Keratinocyte (primary cell): Measurements from ENCODE around the gene ERBB2. TPM values are rescaled to one million over a fixed set of nuclear protein-coding genes. Genes with fewer than 3 reads are reported as not detected.
A peak's percentile ranks its signal among the peaks of the same experiment; 100 is the strongest.

ENCODE experiments used
- DNase-seq: peaks from one replicate; pipeline ENCODE4 v3.0.0-alpha.2; 2011; ENCODE audit warnings: low read depth, missing footprints, low spot score
- FAIRE-seq: peaks from 2 replicates; lab custom pipeline; 2011; peaks lifted over from hg19 to GRCh38; lab: Jason Lieb, UNC
- H2AFZ ChIP-seq: 2 replicates; pipeline ENCODE4 v1.6.0; 2012; ENCODE audit warnings: low read length, control low read depth, inconsistent platforms; ENCODE audit not compliant: control insufficient read depth
- H3K27ac ChIP-seq: 2 replicates; pipeline ENCODE4 v1.5.1; 2011; ENCODE audit warnings: low read length; ENCODE audit not compliant: control insufficient read depth, insufficient read depth
- H3K27me3 ChIP-seq: 3 replicates; pipeline ENCODE4 v1.6.0; 2011; ENCODE audit warnings: low read length; ENCODE audit not compliant: control insufficient read depth, insufficient read depth; ENCODE audit errors: extremely low read depth
- H3K36me3 ChIP-seq, 2 experiments: 2 replicates in 1 of 2; 3 replicates in 1 of 2; pipeline ENCODE4 v1.5.1; 2011; ENCODE audit warnings: low read length in 2 of 2, mild to moderate bottlenecking in 1 of 2; ENCODE audit not compliant: control insufficient read depth in 2 of 2, insufficient read depth in 2 of 2; ENCODE audit errors: extremely low read depth in 1 of 2
- H3K4me1 ChIP-seq: 3 replicates; pipeline ENCODE4 v1.5.1; 2011; ENCODE audit warnings: low read length; ENCODE audit not compliant: control insufficient read depth, insufficient read depth; ENCODE audit errors: extremely low read depth
- H3K4me2 ChIP-seq: 3 replicates; pipeline ENCODE4 v1.6.0; 2011; ENCODE audit warnings: low read depth, low read length; ENCODE audit not compliant: control insufficient read depth, insufficient read depth; ENCODE audit errors: extremely low read depth
- H3K4me3 ChIP-seq, 3 experiments: fragments of 200-600 bp in 1 of 3; sonication (generic) in 1 of 3; 2 replicates in 2 of 3; 3 replicates in 1 of 3; pipeline ENCODE4 v1.5.1; 2011 to 2016; ENCODE audit warnings: low read length in 3 of 3, mild to moderate bottlenecking in 3 of 3, control low read depth in 2 of 3, inconsistent platforms in 1 of 3, low read depth in 1 of 3, mixed read lengths in 1 of 3, mixed run types in 1 of 3, moderate library complexity in 1 of 3; ENCODE audit not compliant: control insufficient read depth in 2 of 3, insufficient read depth in 2 of 3; ENCODE audit errors: extremely low read depth in 1 of 3
- H3K79me2 ChIP-seq: 2 replicates; pipeline ENCODE4 v1.6.0; 2012; ENCODE audit warnings: low read length; ENCODE audit not compliant: control insufficient read depth, insufficient read depth
- H3K9ac ChIP-seq: 3 replicates; pipeline ENCODE4 v1.6.0; 2011; ENCODE audit warnings: low read length; ENCODE audit not compliant: control insufficient read depth, insufficient read depth; ENCODE audit errors: extremely low read depth
- H3K9me1 ChIP-seq: 3 replicates; pipeline ENCODE4 v1.6.0; 2011; ENCODE audit warnings: low read length; ENCODE audit not compliant: control insufficient read depth, insufficient read depth; ENCODE audit errors: extremely low read depth
- H3K9me3 ChIP-seq: 2 replicates; pipeline ENCODE4 v1.5.1; 2012; ENCODE audit warnings: low read depth, low read length; ENCODE audit not compliant: control insufficient read depth
- H4K20me1 ChIP-seq: 3 replicates; pipeline ENCODE4 v1.6.0; 2011; ENCODE audit warnings: low read length; ENCODE audit not compliant: control insufficient read depth, insufficient read depth; ENCODE audit errors: extremely low read depth
- CTCF ChIP-seq, 3 experiments: IDR thresholded peaks in 1 of 3; conservative IDR thresholded peaks in 1 of 3; optimal IDR thresholded peaks in 1 of 3; 2 replicates in 2 of 3; 3 replicates in 1 of 3; pipeline versions ENCODE3 to v1.5.1; 2011; ENCODE audit warnings: low read length in 3 of 3, mild to moderate bottlenecking in 3 of 3, moderate library complexity in 2 of 3, control low read depth in 1 of 3, inconsistent platforms in 1 of 3; ENCODE audit not compliant: insufficient read depth in 2 of 3; ENCODE audit errors: extremely low read depth in 1 of 3
- EZH2 ChIP-seq: IDR thresholded peaks from one replicate; pipeline ENCODE4 v1.6.1; 2012; ENCODE audit warnings: inconsistent platforms, mild to moderate bottlenecking, low read length, moderate library complexity
- dilution Hi-C: fragments of 300-500 bp; cut with MboI; formaldehyde crosslinking; loops from one replicate; pipeline ENCODE4 v1.7.0; 2020; ENCODE audit warnings: low sequenced_read_pairs; ENCODE audit not compliant: extremely low pct_ligation_motif_present
- polyA plus RNA-seq, 5 experiments: library from polyadenylated mRNA; depleted of rRNA in 3 of 5; stranded (reverse) in 3 of 5; stranded (forward) in 1 of 5; unstranded in 1 of 5; fragments of >200 nt; gene quantifications; 1 replicate in 1 of 5; 2 replicates in 3 of 5; 3 replicates in 1 of 5; pipeline versions ENCODE4 v1.2.1 to v1.2.3, GENCODE V29; 2011 to 2012; ENCODE audit warnings: missing spikeins in 2 of 5, low read depth in 1 of 5, low replicate concordance in 1 of 5

ERBB2 gene
- polyA plus RNA-seq, 1 donor (not counting 4 experiments of a cell fraction or from before 2014, with no cell fraction given) = 21.4 TPM

- no peaks in the 10 kb centered on the region for H3K79me2 ChIP-seq
- H3K4me3 ChIP-seq = no peak overlapping the region
- H3K27ac ChIP-seq = no peak overlapping the region
- TF ChIP-seq CTCF (optimal IDR thresholded peaks at IDR 0.05 in 1 of 3, IDR thresholded peaks at IDR 0.05 in 1 of 3, conservative IDR thresholded peaks at IDR 0.05 in 1 of 3; ENCODE audit: extremely low read depth in 1 of 3, insufficient read depth in 2 of 3, low read length in 3 of 3) (no peak), EZH2 (no peak)
- dilution Hi-C loops = no loop called here
- H3K9me1 ChIP-seq = no peaks in the 10 kb centered on the region
- no peaks in the 10 kb centered on the region for H3K4me1 ChIP-seq
- no peak for FAIRE-seq
- no peaks in the 10 kb centered on the region for H3K27me3 ChIP-seq
- no peak for DNase-seq
- no peak overlapping the region for H3K4me2 ChIP-seq
- no peak overlapping the region for H3K9ac ChIP-seq
- H2AFZ ChIP-seq = no peak overlapping the region
- H4K20me1 ChIP-seq = peaks cover 3% of the 10 kb centered on the region
- no peaks in the 10 kb centered on the region for H3K9me3 ChIP-seq
- peaks cover 6 to 8% of the 10 kb centered on the region in 2 experiments for H3K36me3 ChIP-seq
Measured at GRCh38 chr17:39653316-39653661, 46.6 kb upstream of the ERBB2 start.

- Histone ChIP-seq H3K27me3 (no peaks in the 10 kb centered on the region), H3K9me3 (no peaks in the 10 kb centered on the region), H3K9ac (no peak overlapping the region), H2AFZ (no peak overlapping the region), H4K20me1 (peaks cover 3% of the 10 kb centered on the region), H3K27ac (no peak overlapping the region), H3K9me1 (no peaks in the 10 kb centered on the region), H3K36me3 (peaks cover 6 to 13% of the 10 kb centered on the region in 2 experiments), H3K4me2 (no peak overlapping the region), H3K4me1 (no peaks in the 10 kb centered on the region), H3K4me3 (no peak overlapping the region), H3K79me2 (no peaks in the 10 kb centered on the region)
- DNase-seq (no peak), FAIRE-seq (peak; percentile 46)
- dilution Hi-C loops = no loop called here
- TF ChIP-seq EZH2 = no peak
- TF ChIP-seq CTCF (optimal IDR thresholded peaks at IDR 0.05 in 1 of 3, IDR thresholded peaks at IDR 0.05 in 1 of 3, conservative IDR thresholded peaks at IDR 0.05 in 1 of 3; ENCODE audit: extremely low read depth in 1 of 3, insufficient read depth in 2 of 3, low read length in 3 of 3) = peak; percentile 86 to 96 (median 94)
Measured at GRCh38 chr17:39653662-39654331, 46.1 kb upstream of the ERBB2 start.
